ENCODE results near the gene CMTR1. TPM values are rescaled to one million over a fixed set of nuclear protein-coding genes. Genes with fewer than 3 reads are reported as not detected.
A peak's percentile ranks its signal among the peaks of the same experiment; 100 is the strongest.

CMTR1 gene
- total and polyA plus RNA-seq, 2 of the 13 experiments (the other 11 are each of a cell fraction or from before 2014, with no cell fraction given), result 19.7 to 55.2 TPM

DNA sequence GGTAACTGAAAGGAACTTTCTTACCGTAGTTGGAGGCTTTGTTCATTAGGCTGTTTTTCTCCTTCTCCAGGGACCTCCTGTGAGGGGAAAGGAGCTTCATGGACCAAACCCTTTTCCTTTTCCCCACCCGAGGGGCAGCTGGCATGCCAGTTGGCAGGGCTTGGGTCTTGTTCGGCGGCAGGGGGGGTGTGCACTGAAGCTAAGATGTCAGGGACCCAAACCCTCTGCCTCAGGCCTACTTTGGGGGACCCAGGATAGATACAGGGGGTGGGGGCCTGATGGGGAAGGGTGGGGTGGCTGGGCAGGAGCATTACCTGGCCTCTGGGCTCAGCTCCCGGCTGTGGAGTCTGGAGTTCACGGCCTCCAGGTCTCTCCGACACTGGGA, 51.8 kb downstream of the CMTR1 start:
- H3K4me2 ChIP-seq (ENCODE audit: low read depth, low read length), result no peak overlapping the region
- TF ChIP-seq, protein P1, sequence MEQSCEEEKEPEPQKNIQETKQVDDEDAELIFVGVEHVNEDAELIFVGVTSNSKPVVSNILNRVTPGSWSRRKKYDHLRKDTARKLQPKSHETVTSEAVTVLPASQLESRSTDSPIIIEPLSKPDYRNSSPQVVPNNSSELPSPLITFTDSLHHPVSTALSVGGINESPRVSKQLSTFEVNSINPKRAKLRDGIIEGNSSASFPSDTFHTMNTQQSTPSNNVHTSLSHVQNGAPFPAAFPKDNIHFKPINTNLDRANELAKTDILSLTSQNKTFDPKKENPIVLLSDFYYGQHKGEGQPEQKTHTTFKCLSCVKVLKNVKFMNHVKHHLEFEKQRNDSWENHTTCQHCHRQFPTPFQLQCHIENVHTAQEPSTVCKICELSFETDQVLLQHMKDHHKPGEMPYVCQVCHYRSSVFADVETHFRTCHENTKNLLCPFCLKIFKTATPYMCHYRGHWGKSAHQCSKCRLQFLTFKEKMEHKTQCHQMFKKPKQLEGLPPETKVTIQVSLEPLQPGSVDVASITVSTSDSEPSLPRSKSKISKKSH (CRISPR knock-in tag; IDR thresholded peaks at IDR 0.05; ENCODE audit: borderline replicate concordance), result no peak
- TF ChIP-seq POLR2A (IDR thresholded peaks at IDR 0.05; ENCODE audit: insufficient read depth in 1 of 2, low read depth in 2 of 2, low read length in 2 of 2), result 0 out of 4 replicates have a peak, but pooled peaks of 1 of the 2 experiments have one; percentile 4
- H3K27ac ChIP-seq (ENCODE audit: extremely low read length, insufficient read depth, low read length), result no peak overlapping the region
- FAIRE-seq (no peak), ATAC-seq (no peak), DNase-seq (ENCODE audit: low spot score) (no peak)
- H3K9ac ChIP-seq (ENCODE audit: insufficient read depth, low read depth, low read length), result no peak overlapping the region
- POLR2A ChIA-PET, result no interaction called here
- CTCF ChIA-PET (ENCODE audit: low intra/inter-chr PET ratio, low total read pairs), result interaction anchor here (0.8 to 3.1 kb wide), 3 partner anchors 82 to 207 kb away, joined by 3 to 28 read pairs (median 5); no protein-coding TSS in a partner anchor
- no peak overlapping the region for H2AFZ ChIP-seq (ENCODE audit: low read length)
- no peaks in the 10 kb centered on the region for H3K9me3 ChIP-seq (ENCODE audit: low read length)
- WGBS (ENCODE audit: low lambda C conversion rate), result 99% methylated on average over 4 of the region's 7 CpGs
- H3K4me3 ChIP-seq (replicated peaks in 1 of 3; ENCODE audit: insufficient read depth in 1 of 3, low read depth in 2 of 3, low read length in 3 of 3), result no peak overlapping the region
- in situ Hi-C loops (cut with HindIII; ENCODE audit: extremely low pct_ligation_motif_present, low pct_unique_long_range_greater_than_20kb) (loop anchor here (5.0 kb wide), 1 partner anchor 83 kb away; no protein-coding TSS in a partner anchor), intact Hi-C loops (cut with micrococcal nuclease; ENCODE audit: unreplicated experiment) (loop anchor here (1.0 to 5.0 kb wide), 2 partner anchors 82 to 208 kb away; no protein-coding TSS in a partner anchor)
- BruUV-seq (replicated peaks), result no TSS peak
- H3K36me3 ChIP-seq (replicated peaks in 1 of 2; ENCODE audit: control insufficient read depth in 1 of 2, insufficient read depth in 2 of 2, low read length in 2 of 2), result peaks cover 27 to 31% of the 10 kb centered on the region in 2 experiments; a peak in 4 of 5 replicates
- peaks cover 4% of the 10 kb centered on the region for H3K4me1 ChIP-seq (ENCODE audit: insufficient read depth, low read length)
- no peaks in the 10 kb centered on the region for H3K79me2 ChIP-seq (ENCODE audit: insufficient read depth, low read length)
- no peaks in the 10 kb centered on the region for H4K20me1 ChIP-seq (ENCODE audit: insufficient read depth, low read length)
- no peaks in the 10 kb centered on the region for H3K27me3 ChIP-seq (ENCODE audit: control insufficient read depth in 1 of 2, insufficient read depth in 2 of 2, low read length in 2 of 2)

GRCh38 chr6:37485291-37485702, 52.3 kb downstream of the CMTR1 start:
- no peak overlapping the region for H2AFZ ChIP-seq (ENCODE audit: low read length)
- WGBS (ENCODE audit: low lambda C conversion rate), result 83% methylated on average over 10 of the region's 10 CpGs
- FAIRE-seq, result no peak
- H3K27me3 ChIP-seq (ENCODE audit: control insufficient read depth in 1 of 2, insufficient read depth in 2 of 2, low read length in 2 of 2), result no peaks in the 10 kb centered on the region
- no TSS peak for BruUV-seq (replicated peaks)
- DNase-seq (ENCODE audit: low spot score), result no peak
- H3K79me2 ChIP-seq (ENCODE audit: insufficient read depth, low read length), result no peaks in the 10 kb centered on the region
- H3K9me3 ChIP-seq (ENCODE audit: low read length), result no peaks in the 10 kb centered on the region
- no peak overlapping the region for H3K4me2 ChIP-seq (ENCODE audit: low read depth, low read length)
- H3K36me3 ChIP-seq (replicated peaks in 1 of 2; ENCODE audit: control insufficient read depth in 1 of 2, insufficient read depth in 2 of 2, low read length in 2 of 2), result peaks cover 25 to 26% of the 10 kb centered on the region in 2 experiments; a peak in 4 of 5 replicates
- H3K27ac ChIP-seq (ENCODE audit: extremely low read length, insufficient read depth, low read length), result no peak overlapping the region
- H4K20me1 ChIP-seq (ENCODE audit: insufficient read depth, low read length), result no peaks in the 10 kb centered on the region
- no peak overlapping the region for H3K9ac ChIP-seq (ENCODE audit: insufficient read depth, low read depth, low read length)
- peaks cover 9% of the 10 kb centered on the region for H3K4me1 ChIP-seq (ENCODE audit: insufficient read depth, low read length)
- peak; percentile 73 for ATAC-seq
- no peak overlapping the region for H3K4me3 ChIP-seq (replicated peaks in 1 of 3; ENCODE audit: insufficient read depth in 1 of 3, low read depth in 2 of 3, low read length in 3 of 3)
- in situ Hi-C loops (cut with HindIII; ENCODE audit: extremely low pct_ligation_motif_present, low pct_unique_long_range_greater_than_20kb) (loop anchor here (5.0 kb wide), 1 partner anchor 82 kb away; no protein-coding TSS in a partner anchor), intact Hi-C loops (cut with micrococcal nuclease; ENCODE audit: unreplicated experiment) (no loop called here)
- POLR2A ChIA-PET, result no interaction called here
- CTCF ChIA-PET (ENCODE audit: low intra/inter-chr PET ratio, low total read pairs), result interaction anchor here (1.0 to 3.1 kb wide), 2 partner anchors 75 to 81 kb away, joined by 3 to 28 read pairs; no protein-coding TSS in a partner anchor
- TF ChIP-seq AGO2 (optimal IDR thresholded peaks at IDR 0.05; ENCODE audit: low read depth, low read length) (peak; percentile 35), TCF7 (IDR thresholded peaks at IDR 0.05; ENCODE audit: low read depth) (no peak), ZNF704 (CRISPR knock-in tag; IDR thresholded peaks at IDR 0.05; ENCODE audit: borderline replicate concordance) (no peak), ZNF33A (CRISPR knock-in tag; IDR thresholded peaks at IDR 0.05; ENCODE audit: borderline replicate concordance) (no peak), RFXAP (CRISPR knock-in tag; IDR thresholded peaks at IDR 0.05; ENCODE audit: borderline replicate concordance) (no peak), RBM22 (optimal IDR thresholded peaks at IDR 0.05; ENCODE audit: low read length) (peak; percentile 58), ZNF20 (CRISPR knock-in tag; IDR thresholded peaks at IDR 0.05) (no peak), ZNF501 (CRISPR knock-in tag; IDR thresholded peaks at IDR 0.05) (no peak), DPF2 (CRISPR knock-in tag; IDR thresholded peaks at IDR 0.05; ENCODE audit: borderline replicate concordance, low read depth) (no peak), FOXC1 (CRISPR knock-in tag; IDR thresholded peaks at IDR 0.05; ENCODE audit: borderline replicate concordance) (no peak)

Data from HepG2 (cell line).